ENCODE measurements around the gene SS18L1.

The SS18L1 gene

DNA sequence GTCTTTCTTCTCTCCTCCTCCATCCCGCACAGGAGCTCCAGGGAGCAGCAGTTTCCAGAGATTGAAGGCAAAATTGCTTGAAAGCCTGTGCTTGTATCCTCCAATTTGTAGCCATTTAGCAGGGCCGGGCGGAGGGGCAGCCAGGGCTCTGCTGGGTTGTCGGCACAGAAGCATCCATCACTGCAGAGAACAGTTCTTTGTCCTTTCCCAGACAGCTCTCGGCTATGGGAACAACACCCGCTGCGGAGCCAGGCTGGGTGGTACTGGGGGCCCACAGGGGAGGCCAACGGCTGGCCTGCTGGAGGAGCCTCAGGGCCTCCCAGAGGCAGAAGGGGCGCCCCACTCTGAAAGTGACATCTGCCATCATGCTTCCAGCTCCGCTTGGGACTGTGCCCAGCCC, 68.7 kb downstream of the SS18L1 start:
- no peak for DNase-seq (ENCODE audit: low read depth in 2 of 2)

DNA sequence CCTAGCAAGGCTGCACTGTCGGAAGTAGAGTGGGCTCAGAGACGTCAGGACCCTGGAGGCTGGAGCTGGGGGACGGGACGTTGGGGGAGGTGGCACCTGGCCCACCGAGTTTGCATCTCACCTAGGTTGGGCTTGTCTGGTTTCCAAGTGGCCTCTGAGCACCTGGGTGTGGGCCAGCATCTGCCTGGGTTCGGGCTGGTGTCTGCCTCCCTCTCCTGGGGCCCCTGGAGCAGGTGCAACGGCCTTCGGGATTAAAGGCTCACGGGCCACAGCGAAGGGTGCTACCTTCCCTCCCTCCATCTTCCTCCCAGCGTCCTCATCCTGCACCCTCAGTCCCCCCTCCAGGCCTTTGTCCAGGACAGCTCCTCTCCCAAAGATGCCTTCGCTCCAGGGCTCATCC, 70.5 kb downstream of the SS18L1 start:
- DNase-seq (ENCODE audit: low read depth in 2 of 2), result no peak

DNA sequence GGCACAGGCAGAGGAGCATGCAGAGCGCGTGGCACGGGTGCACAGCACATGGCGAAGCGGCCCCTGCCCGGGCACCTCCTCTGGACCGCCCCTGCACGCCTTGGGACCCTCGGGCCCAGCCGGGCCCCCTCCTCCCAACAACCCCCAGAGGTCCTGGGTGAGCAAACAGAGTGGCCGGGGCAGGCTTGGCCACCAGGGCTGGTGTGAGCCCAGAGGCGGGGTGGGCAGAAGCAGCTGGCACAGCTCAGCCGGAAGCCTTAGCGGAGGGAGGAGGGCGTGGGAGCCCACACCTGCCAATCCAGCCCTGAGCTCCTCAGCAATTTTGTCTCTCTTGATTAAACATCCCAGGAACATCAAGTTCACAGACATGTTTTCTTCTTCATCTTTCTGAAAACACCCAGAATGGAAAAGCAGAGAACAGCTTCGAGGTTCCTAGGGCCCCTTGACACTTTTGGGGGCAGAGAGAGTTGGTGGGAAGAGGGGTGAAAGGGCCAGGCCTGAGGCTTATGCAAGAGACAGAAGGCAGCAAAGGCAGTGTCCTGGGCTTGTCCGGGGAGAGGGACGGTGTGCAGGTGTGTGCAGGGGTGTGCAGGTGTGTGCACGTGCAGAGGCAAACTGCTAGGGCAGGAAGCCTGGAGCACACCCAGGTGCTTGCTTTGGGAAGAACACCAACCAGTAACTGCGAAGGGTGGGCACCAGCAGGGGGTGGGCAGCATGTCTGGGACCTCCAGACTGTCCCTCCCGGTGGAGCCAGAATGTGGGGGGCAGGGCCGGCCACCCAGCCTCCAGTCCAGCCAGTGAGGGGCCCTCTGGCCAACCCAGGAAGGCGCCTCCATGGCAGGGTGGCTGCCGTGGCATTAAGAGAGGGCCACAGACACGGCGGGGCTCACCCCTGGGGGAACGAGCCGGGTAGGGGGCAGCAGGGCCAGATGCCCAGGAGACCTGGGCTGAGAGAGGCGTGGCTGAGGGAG, 71.7 kb downstream of the SS18L1 start:
- no peak for DNase-seq (ENCODE audit: low read depth in 2 of 2)

DNA sequence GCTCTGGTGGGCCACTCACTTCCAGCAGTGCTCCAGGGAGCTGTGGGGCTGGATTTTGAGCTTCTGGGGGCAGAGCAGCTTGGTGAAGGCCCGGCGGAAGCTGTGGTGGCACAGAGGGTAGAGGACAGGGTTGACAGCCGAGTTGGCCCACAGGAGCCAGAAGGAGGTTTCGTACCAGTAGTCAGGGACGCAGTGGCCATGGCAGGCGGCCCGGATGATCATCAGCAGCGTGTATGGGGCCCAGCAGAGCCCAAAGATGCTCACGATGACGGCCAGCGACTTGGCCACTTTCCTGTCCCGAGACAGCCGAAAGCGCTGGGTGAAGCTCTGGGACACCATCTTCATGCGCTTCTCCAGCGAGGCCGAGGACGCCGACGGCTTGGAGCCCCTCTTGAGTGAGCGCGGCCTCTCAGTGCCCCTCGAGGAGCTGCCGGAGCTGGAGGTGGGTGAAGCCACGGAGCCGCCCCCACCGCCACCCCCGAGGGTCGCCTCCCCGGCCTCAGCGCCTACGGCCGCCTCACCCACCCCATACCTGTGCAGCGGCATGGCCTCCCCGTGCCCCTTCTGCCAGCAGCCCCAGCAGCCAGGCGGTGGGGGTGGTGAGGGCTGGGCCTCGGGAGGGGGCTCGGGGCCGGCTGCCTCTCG, 72.5 kb downstream of the SS18L1 start:
- no peak for DNase-seq (ENCODE audit: low read depth in 2 of 2)

DNA sequence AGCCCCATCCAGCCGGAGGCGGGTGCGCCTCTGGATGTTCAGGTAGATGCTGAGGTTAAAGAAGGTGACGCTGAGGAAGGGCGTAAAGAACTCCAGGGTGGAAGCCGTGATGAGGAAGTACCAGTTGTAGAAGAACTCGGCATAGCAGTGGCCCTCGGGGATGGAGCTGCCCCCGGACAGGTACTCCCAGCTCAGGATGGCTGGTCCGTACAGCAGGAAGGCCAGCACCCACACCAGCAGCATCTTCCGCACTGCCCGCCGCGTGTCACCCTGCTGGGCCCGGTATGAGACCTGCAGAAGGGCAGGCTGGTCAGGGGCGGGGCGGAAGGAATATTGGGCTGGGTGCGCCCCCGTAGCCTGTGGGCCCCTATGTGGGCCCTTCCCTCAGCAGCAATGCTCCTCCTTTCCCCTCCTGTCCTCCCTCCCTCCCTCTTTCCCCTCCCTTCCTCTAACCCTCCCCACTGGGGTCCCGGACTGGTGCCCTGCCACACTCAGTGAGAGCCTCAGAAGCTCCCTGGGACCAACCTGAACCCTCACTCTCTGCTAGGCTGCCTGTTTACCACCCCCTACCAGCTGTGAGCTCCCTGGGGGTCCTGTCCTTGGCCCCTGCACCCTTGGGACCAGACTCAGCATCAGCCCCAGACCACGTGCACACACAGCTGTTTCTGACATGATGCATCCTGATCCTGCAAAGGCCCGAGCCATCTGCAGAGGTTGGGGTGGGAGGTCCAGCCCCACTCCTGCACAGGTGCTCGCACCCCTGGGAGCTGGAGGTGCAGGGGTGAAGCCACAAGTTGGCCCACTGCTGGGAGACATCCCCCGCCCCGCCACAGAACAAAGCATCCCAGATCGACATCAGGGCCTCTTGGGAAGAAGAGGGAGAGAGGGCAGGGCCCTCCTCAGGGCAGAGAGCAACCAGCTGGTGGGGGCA, 73.3 kb downstream of the SS18L1 start:
- DNase-seq (ENCODE audit: low read depth in 2 of 2), result no peak

DNA sequence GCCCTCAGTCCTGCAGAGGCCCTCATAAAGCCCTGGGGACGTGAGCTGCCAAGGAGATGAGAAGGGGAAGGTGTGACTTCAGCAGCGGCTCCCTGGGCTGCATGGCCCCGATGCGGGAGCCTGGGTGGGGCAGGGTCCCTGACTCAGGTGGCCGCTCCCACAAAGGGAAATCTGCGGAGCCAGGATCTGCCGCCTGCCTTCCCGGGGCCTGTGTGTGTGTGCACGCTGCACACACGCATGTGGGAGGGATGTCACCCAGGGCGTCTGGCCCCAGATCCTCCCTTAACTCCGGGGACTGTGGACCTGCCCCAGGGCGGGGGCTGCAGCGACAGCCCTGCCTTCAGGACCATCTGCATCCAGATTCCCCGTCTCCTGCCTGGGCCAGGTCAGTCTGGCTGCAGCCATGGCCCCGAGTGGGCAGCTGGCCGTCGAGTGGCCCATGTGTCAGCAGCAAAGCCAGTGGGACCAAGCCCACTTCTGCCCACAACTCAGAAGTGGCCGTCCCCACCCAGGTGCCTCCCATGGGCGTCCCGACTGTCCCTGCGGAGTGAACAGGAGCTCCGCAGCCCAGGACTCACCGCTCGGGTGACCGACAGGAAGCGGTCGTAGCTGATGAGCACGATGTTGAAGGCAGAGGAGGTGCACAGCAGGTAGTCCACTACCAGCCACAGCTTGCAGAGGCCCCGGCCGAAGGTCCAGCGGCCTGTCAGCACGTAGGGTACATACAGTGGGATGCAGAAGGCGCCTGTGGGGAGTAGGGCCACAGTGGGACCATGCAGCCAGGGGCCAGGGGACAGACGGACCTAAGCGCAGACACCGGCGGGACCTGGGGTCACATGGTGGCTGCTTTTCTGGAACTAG, 74.6 kb downstream of the SS18L1 start:
- no peak for DNase-seq (ENCODE audit: low read depth in 2 of 2)

DNA sequence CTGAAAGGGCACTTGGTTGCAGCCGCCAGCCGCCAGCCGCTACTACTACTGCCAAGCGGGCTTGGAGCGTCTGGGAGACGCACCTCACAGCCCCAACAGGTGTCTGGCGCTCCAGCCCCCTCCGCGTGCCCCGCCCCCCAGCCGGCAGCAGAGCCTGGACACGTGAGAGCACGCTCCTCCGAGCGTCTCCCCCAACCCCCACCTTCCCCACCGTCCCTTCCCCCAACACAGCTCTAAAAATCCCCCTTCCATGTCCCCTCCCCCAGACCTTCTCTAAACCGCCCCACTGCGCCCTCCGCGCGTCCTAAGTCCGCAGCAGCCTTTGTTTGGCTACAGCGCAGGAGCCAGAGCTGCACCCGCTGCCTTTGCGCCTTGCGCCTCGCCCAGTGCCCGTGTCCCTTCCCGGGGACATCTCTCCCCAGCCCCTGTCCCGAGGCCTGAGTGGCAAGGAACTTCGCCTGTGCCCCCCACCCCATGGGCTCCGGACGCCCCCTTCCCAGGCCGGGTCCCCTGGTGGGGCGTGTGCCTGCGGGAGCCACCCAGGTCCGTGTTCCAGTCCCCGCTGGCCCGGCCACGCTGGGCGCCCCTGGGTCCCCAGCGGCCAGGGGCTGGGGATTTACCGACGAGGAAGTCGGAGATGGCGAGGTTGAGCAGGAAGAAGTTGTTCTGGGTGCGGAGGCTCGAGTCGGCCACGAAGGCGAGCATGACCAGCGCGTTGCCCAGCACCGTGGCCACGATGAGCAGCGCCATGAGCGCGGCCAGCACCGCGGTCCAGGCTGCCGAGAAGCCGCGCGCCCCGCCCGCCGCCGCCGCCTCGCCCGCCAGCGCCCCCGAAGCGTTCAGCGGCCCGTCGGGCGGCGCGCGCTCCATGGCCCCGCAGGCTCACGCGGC, 75.8 kb downstream of the SS18L1 start:
- DNase-seq (ENCODE audit: low read depth in 2 of 2), result no peak

DNA sequence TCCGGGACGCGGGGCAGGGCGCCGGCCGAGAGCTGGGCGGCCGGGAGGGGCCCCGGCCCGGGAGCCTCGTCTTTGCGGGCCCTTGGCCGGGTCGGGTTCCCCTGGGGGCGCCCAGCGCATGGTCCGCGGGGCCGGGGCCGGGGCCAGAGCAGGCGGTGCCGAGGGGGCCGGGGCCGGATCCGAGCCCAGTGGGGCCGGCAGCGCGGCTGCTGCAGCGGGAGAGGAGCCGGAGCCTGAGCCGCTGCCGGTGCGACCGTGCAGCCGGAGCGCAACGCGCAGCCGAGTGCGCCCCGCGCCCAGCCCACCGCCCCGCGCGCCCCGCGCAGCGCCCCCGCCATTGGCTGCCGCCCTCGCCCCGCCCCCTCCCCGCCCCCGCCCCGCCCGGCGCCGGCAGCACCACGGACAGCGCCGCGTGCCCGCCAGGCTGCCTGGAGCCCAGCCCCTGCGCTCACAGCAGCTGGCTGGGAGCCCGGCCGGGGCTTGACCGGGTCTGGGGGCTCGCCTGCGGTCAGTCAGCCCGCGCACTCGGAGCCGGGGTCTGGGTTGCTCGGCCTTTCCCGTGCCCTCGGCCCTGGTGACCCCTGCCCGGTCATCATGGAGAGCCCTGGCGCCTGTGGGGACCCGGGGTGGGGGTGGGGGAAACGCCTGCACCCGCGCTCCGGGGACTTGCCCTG, 76.6 kb downstream of the SS18L1 start, which contains the start of gene HRH3:
Gene HRH3 (minus strand): TSS at position 287 of the 674 bp plus-strand sequence. CDS start 308 bp downstream, outside the sequence.
- DNase-seq (ENCODE audit: low read depth in 2 of 2), result no peak

DNA sequence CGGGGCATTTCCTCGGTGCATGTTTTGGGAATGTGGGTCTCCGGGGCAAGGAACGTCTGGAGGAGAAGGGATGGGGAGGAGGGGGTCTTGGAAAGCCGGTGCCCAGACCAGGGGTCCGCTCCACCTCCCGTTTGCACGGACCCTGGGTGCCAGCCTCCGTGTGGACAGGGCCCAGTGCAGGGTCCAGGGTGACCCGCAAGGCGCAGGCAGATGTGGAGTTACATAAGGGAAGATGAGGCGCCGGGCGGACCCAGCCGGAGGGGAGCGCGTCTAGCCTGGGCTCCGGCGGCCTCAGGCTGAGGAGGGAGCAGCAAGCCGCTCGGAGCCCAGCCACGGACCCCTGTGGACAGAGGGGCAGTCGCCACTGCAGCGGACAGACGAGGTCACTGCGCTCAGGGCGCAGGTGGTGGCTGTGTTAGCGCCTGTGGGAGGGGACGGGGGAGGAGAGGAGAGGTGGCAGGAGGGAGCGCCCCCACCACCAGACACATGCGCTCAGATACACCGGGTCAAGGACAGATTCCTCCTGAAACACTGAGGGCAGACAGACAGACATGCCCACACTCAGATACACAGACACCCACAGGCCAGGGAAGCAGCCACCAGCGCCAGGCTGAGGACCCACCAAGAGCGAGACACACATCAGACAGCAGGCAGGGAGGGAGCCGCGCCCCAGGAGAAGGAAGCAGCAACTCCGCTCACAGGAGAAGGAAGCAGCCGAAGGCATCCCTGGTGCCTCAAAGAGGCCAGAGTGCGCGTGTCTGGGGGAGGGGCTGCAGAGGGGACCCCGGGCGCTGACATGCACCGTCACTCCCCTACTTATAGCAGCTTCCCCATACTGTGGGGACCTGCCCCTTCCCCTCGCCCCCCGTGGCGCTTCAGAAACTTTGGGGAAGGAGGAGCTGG, 77.3 kb downstream of the SS18L1 start:
- DNase-seq (ENCODE audit: low read depth in 2 of 2), result no peak

DNA sequence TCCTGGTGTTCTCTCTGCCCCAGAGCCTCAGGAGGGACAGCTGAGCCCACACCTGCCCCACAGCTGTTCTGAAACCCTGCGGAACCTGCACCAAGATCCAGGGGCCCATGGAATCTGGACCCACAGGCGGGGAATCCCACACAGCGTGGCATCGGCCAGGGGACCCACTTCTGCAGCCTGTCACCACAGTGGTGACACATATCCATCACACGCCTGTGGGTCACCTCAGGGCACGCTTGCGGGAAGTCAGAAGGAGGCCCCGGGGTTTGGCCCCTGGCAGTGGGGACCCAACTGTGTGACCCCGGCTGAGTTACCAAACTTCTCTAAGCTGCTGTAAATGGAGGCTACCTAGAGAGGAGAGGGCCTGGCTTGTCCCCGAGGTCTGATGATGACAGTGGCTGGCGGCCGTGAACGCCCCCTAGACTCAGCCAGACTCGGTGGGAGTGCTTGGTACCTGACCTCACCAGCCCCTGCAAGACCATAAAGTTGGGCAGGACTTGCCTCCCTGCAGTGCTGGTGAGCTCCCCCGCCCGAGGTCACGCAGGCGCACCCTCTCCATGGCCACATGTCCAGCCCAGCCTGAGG, 78.8 kb downstream of the SS18L1 start:
- DNase-seq (ENCODE audit: low read depth in 2 of 2), result no peak

DNA sequence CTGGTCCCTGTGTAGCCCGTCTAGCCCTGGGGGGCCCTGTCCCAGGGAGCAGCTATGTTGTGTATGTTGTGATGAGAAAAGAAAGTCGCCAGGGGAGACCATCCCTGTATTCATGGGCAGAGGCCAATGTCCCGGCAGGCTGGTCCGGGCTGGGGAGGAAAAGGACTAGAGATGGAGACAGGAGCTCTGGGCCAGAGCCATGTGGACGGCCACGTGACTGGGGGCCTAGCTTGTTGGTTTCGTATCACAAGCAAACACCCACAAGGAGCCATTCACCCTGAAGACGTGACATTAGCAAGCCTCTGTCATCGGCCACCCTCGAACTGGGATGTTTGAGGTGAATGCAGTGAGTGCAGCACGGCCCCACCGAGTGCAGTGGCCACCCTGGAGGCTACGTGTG, 79.4 kb downstream of the SS18L1 start:
- no peak for DNase-seq (ENCODE audit: low read depth in 2 of 2)

DNA sequence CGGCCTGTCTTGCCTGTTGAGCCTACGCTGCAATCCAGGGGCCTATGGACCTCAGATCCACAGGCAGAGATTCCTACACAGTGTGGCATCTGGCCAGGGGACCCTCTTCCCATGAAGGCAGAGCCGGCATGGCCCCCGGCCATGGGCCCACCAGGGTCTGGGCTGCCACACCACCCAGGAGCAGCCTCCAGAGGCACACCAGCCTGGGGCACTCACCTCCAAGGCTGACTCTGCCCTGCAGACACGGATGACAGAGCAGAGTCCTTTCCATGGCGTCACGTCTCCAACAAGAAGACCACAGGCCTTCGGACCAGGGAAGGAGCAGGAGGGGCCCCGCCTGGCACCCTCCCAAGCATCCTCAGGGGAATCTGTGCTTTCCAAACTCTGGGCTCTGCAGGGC, 80.0 kb downstream of the SS18L1 start:
- no peak for DNase-seq (ENCODE audit: low read depth in 2 of 2)

DNA sequence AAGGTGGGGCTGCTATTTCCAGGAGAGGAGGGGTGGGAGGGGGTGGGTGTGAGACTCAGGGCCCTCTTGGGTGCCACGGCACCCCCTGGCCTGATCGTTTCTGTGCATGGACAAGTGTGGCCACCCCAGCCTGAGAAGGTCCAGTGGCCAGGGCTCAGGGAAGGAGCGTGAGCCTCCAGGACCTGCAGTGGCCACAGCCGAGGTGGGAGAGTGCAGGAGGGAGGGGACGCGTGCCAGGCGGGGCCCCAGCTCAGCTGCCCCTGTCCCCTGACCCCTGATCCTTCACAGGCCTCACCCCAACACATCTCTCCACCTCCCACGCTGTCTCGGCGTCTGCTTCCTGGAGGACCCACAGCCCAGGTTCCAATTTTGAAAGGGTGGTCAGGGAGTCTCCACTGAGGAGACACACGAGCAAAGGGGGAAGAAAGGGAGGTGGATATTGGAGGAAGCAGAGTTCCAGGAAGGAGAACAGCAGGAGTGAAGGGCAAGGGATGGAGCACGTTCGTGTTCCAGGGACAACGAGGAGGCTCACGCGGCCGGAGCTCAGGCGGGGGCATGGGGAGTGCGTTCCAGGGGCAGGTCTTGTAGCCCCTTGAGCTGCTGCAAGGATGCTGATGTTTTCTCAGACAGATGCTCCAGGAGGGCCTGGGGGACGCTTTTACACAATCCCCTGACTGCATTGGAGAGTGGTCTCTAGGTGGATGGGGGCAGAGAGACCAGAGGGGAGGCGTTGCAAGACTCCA, 80.7 kb downstream of the SS18L1 start:
- DNase-seq (ENCODE audit: low read depth in 2 of 2), result no peak

DNA sequence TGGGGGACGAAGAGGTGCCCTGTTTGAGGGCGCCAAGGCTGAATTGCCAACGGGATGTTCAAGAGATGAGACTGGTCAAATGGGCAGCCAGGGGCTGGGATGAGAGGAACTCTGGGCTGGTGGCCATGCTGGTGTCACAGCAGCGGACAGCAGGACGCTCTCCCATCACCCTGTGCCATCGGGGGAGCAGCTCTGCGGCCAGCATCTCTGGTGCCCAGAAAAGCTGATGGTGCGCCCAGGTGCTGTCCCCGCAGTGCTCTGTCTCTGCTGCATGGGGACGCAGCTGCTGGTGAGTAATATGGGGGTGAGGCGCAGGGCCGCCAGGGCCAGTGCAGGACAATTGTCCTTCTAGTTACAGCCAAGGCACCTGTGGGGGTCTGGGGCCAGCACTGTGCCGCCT, 81.5 kb downstream of the SS18L1 start:
- no peak for DNase-seq (ENCODE audit: low read depth in 2 of 2)

DNA sequence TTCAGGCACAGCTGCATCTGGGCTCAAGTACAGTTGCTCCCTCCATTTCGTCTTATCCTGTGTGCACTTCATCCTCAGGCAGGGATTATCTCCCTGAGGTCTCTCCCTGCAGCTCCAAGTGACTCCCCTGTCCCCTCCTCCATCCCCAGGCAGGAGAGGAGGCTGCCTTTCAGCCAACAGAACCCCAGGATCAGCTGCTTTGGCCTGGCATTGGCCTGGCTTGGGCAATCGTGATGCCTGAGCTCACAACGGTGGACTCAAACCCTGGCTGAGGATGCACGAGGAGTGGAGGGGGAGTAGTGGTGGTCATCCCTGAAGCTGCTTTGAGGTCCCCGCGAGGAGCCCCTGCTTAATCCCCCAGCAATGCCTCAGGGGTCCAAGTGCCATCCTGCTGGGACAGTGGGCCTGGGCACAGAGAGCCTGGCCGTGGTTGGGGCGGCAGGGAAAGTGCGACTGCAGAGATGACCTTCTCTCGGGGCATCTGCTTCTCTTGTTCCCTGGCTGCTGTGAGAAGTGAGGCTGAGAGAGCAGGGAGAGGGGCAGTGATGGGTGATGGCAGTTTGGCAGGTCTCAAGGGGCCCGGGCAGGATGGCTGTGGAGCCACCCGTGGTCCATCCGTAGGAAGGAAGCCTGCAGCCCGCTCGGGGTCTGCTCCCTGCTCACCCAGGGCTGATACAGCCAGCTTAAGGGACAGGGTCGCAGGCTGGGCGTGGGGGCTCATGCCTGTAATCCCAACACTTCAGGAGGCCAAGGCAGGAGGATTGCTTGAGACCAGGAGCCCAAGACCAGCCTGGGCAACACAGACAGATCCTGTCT, 82.5 kb downstream of the SS18L1 start:
- no peak for DNase-seq (ENCODE audit: low read depth in 2 of 2)

Data from stimulated activated CD4-positive, alpha-beta T cell treated with anti-CD3 and anti-CD28 coated beads, Interleukin-12 subunit alpha, Interleukin-12 subunit beta, amount 100 ng/mL, for 24 hours (primary cell).